Activated T-cell treated with anti-CD3 and anti-CD28 coated beads, Interleukin-2, amount 50 U/mL, for 24 hours (primary cell): ENCODE measurements around the gene SEMA4D.
A peak's percentile ranks its signal among the peaks of the same experiment; 100 is the strongest.

Experiments used
- DNase-seq: peaks from one replicate; pipeline ENCODE4 v3.0.0-alpha.2; 2020
- H3K27ac Mint-ChIP-seq: 2 replicates; pipeline ENCODE4 v1.8.0; 2020; ENCODE audit warnings: mild to moderate bottlenecking, mixed read lengths
- H3K27me3 Mint-ChIP-seq: 2 replicates; pipeline ENCODE4 v1.8.0; 2020; ENCODE audit warnings: mixed read lengths
- H3K36me3 Mint-ChIP-seq: 2 replicates; pipeline ENCODE4 v1.8.0; 2020; ENCODE audit warnings: low read depth, mixed read lengths
- H3K4me1 Mint-ChIP-seq: 2 replicates; pipeline ENCODE4 v1.8.0; 2020; ENCODE audit warnings: low read depth, mixed read lengths
- H3K4me3 Mint-ChIP-seq: 2 replicates; pipeline ENCODE4 v1.8.0; 2020; ENCODE audit warnings: mild to moderate bottlenecking, moderate library complexity, mixed read lengths
- H3K9me3 Mint-ChIP-seq: 2 replicates; pipeline ENCODE4 v1.8.0; 2020; ENCODE audit warnings: mixed read lengths

Gene SEMA4D

GRCh38 chr9:89533411-89534095 is 35.6 kb upstream of the SEMA4D start:
- peak; percentile 29 for DNase-seq
- Mint-ChIP-seq H3K27me3 (no peaks in the 10 kb centered on the region), H3K4me3 (no peak overlapping the region), H3K36me3 (no peaks in the 10 kb centered on the region), H3K9me3 (no peaks in the 10 kb centered on the region), H3K27ac (peak overlapping the region; percentile 88), H3K4me1 (peaks cover 96% of the 10 kb centered on the region)

- H3K4me1 Mint-ChIP-seq = peaks cover 96% of the 10 kb centered on the region
- no peak overlapping the region for H3K4me3 Mint-ChIP-seq
- peak; percentile 28 for DNase-seq
- no peaks in the 10 kb centered on the region for H3K27me3 Mint-ChIP-seq
- H3K27ac Mint-ChIP-seq = peak overlapping the region; percentile 88
- no peaks in the 10 kb centered on the region for H3K9me3 Mint-ChIP-seq
- no peaks in the 10 kb centered on the region for H3K36me3 Mint-ChIP-seq
These were observed 35.0 kb upstream of the SEMA4D start for GRCh38 chr9:89532944-89533343.

GRCh38 chr9:89532478-89532877 is 34.6 kb upstream of the SEMA4D start:
- Mint-ChIP-seq H3K27ac (peak overlapping the region; percentile 88), H3K27me3 (no peaks in the 10 kb centered on the region), H3K4me1 (peaks cover 96% of the 10 kb centered on the region), H3K9me3 (no peaks in the 10 kb centered on the region), H3K36me3 (no peaks in the 10 kb centered on the region), H3K4me3 (no peak overlapping the region)
- DNase-seq = peak; percentile 61

GRCh38 chr9:89531766-89532165 is 33.9 kb upstream of the SEMA4D start:
- peak; percentile 28 for DNase-seq
- Mint-ChIP-seq H3K4me1 (peaks cover 94% of the 10 kb centered on the region), H3K27me3 (no peaks in the 10 kb centered on the region), H3K36me3 (no peaks in the 10 kb centered on the region), H3K4me3 (no peak overlapping the region), H3K27ac (peak overlapping the region; percentile 88), H3K9me3 (no peaks in the 10 kb centered on the region)

GRCh38 chr9:89530726-89531125 is 32.8 kb upstream of the SEMA4D start:
- Mint-ChIP-seq H3K4me3 (no peak overlapping the region), H3K9me3 (no peaks in the 10 kb centered on the region), H3K36me3 (no peaks in the 10 kb centered on the region), H3K4me1 (peaks cover 95% of the 10 kb centered on the region), H3K27me3 (no peaks in the 10 kb centered on the region), H3K27ac (peak overlapping the region; percentile 73)
- peak; percentile 27 for DNase-seq

- Mint-ChIP-seq H3K4me3 (peak overlapping the region; percentile 3), H3K27ac (peak overlapping the region; percentile 72), H3K27me3 (no peaks in the 10 kb centered on the region), H3K9me3 (no peaks in the 10 kb centered on the region), H3K36me3 (no peaks in the 10 kb centered on the region), H3K4me1 (peaks cover 95% of the 10 kb centered on the region)
- DNase-seq = peak; percentile 22
These were observed 31.5 kb upstream of the SEMA4D start for GRCh38 chr9:89529243-89530035.

GRCh38 chr9:89528540-89528939 is 30.6 kb upstream of the SEMA4D start:
- H3K27me3 Mint-ChIP-seq = no peaks in the 10 kb centered on the region
- no peaks in the 10 kb centered on the region for H3K9me3 Mint-ChIP-seq
- H3K4me3 Mint-ChIP-seq = no peak overlapping the region
- H3K27ac Mint-ChIP-seq = peak overlapping the region; percentile 49
- H3K4me1 Mint-ChIP-seq = peaks cover 95% of the 10 kb centered on the region
- DNase-seq = no peak
- H3K36me3 Mint-ChIP-seq = no peaks in the 10 kb centered on the region

- H3K9me3 Mint-ChIP-seq = no peaks in the 10 kb centered on the region
- no peak for DNase-seq
- H3K4me1 Mint-ChIP-seq = peaks cover 95% of the 10 kb centered on the region
- H3K27ac Mint-ChIP-seq = peak overlapping the region; percentile 49
- no peak overlapping the region for H3K4me3 Mint-ChIP-seq
- no peaks in the 10 kb centered on the region for H3K27me3 Mint-ChIP-seq
- H3K36me3 Mint-ChIP-seq = no peaks in the 10 kb centered on the region
These were observed 30.2 kb upstream of the SEMA4D start for GRCh38 chr9:89528131-89528530.

GRCh38 chr9:89527084-89527483 is 29.2 kb upstream of the SEMA4D start:
- H3K9me3 Mint-ChIP-seq = no peaks in the 10 kb centered on the region
- H3K27me3 Mint-ChIP-seq = no peaks in the 10 kb centered on the region
- H3K4me3 Mint-ChIP-seq = no peak overlapping the region
- no peak for DNase-seq
- H3K27ac Mint-ChIP-seq = peak overlapping the region; percentile 42
- peaks cover 95% of the 10 kb centered on the region for H3K4me1 Mint-ChIP-seq
- no peaks in the 10 kb centered on the region for H3K36me3 Mint-ChIP-seq

- Mint-ChIP-seq H3K36me3 (no peaks in the 10 kb centered on the region), H3K27ac (peak overlapping the region; percentile 70), H3K27me3 (no peaks in the 10 kb centered on the region), H3K4me1 (peaks cover 93% of the 10 kb centered on the region), H3K4me3 (no peak overlapping the region), H3K9me3 (no peaks in the 10 kb centered on the region)
- DNase-seq = no peak
These were observed 28.8 kb upstream of the SEMA4D start for GRCh38 chr9:89526667-89527066.

GRCh38 chr9:89525446-89526374 is 27.8 kb upstream of the SEMA4D start:
- H3K27ac Mint-ChIP-seq = peak overlapping the region; percentile 74
- H3K9me3 Mint-ChIP-seq = no peaks in the 10 kb centered on the region
- H3K36me3 Mint-ChIP-seq = no peaks in the 10 kb centered on the region
- no peak for DNase-seq
- H3K27me3 Mint-ChIP-seq = no peaks in the 10 kb centered on the region
- H3K4me1 Mint-ChIP-seq = peaks cover 91% of the 10 kb centered on the region
- no peak overlapping the region for H3K4me3 Mint-ChIP-seq

GRCh38 chr9:89524963-89525362 is 27.1 kb upstream of the SEMA4D start:
- Mint-ChIP-seq H3K36me3 (no peaks in the 10 kb centered on the region), H3K27me3 (no peaks in the 10 kb centered on the region), H3K4me3 (no peak overlapping the region), H3K4me1 (peaks cover 91% of the 10 kb centered on the region), H3K9me3 (no peaks in the 10 kb centered on the region), H3K27ac (peak overlapping the region; percentile 97)
- DNase-seq = no peak

GRCh38 chr9:89523948-89524347 is 26.0 kb upstream of the SEMA4D start:
- no peaks in the 10 kb centered on the region for H3K9me3 Mint-ChIP-seq
- H3K4me1 Mint-ChIP-seq = peaks cover 92% of the 10 kb centered on the region
- DNase-seq = peak; percentile 61
- H3K4me3 Mint-ChIP-seq = no peak overlapping the region
- H3K36me3 Mint-ChIP-seq = no peaks in the 10 kb centered on the region
- H3K27ac Mint-ChIP-seq = peak overlapping the region; percentile 97
- H3K27me3 Mint-ChIP-seq = no peaks in the 10 kb centered on the region

- no peak for DNase-seq
- no peaks in the 10 kb centered on the region for H3K27me3 Mint-ChIP-seq
- no peaks in the 10 kb centered on the region for H3K9me3 Mint-ChIP-seq
- H3K4me3 Mint-ChIP-seq = peak overlapping the region; percentile 70
- peaks cover 92% of the 10 kb centered on the region for H3K4me1 Mint-ChIP-seq
- no peaks in the 10 kb centered on the region for H3K36me3 Mint-ChIP-seq
- peak overlapping the region; percentile 97 for H3K27ac Mint-ChIP-seq
These were observed 25.0 kb upstream of the SEMA4D start for GRCh38 chr9:89522959-89523285.
